Peyer's patch (tissue), 4 donors: Measurements from ENCODE around the gene MREG. TPM values are rescaled to one million over a fixed set of nuclear protein-coding genes. Genes with fewer than 3 reads are reported as not detected.

Source experiments
- DNase-seq, 3 donors: peaks; one replicate each; pipeline ENCODE4 v3.0.0-alpha.2; 2017 to 2019
- H3K27ac ChIP-seq, 4 donors: fragments of 200-600 bp; sonication (generic); one replicate each; pipeline ENCODE4 v1.5.1; 2016 to 2019
- H3K27me3 ChIP-seq, 2 donors: fragments of 200-600 bp; sonication (generic); one replicate each; pipeline ENCODE4 v1.5.1; 2019
- H3K36me3 ChIP-seq, 3 donors: fragments of 200-600 bp; sonication (generic); one replicate each; pipeline ENCODE4 v1.5.1; 2016 to 2019
- H3K4me1 ChIP-seq, 4 donors: fragments of 200-600 bp; sonication (generic); one replicate each; pipeline ENCODE4 v1.5.1; 2016 to 2019
- H3K4me3 ChIP-seq, 4 donors: fragments of 200-600 bp; sonication (generic); 1 replicate in 3 of 4; 2 replicates in 1 of 4; pipeline ENCODE4 v1.5.1; 2016 to 2019; ENCODE audit warnings: mild to moderate bottlenecking in 1 of 4
- H3K9me3 ChIP-seq, 4 donors: fragments of 200-600 bp; sonication (generic); one replicate each; pipeline ENCODE4 v1.5.1; 2016 to 2019; ENCODE audit warnings: mild to moderate bottlenecking in 1 of 4
- CTCF ChIP-seq, 6 experiments: fragments of 450-650 bp in 4 of 6; fragments of 200-600 bp in 2 of 6; sonication (generic) in 1 of 6; IDR thresholded peaks; one replicate each; pipeline ENCODE4 v1.5.1; 2017 to 2019; ENCODE audit warnings: antibody characterized with exemption in 6 of 6, mild to moderate bottlenecking in 3 of 6, moderate library complexity in 1 of 6
- POLR2A ChIP-seq, 2 donors: fragments of 450-650 bp; IDR thresholded peaks; one replicate each; pipeline ENCODE4 v1.5.1; 2017; ENCODE audit warnings: antibody characterized with exemption in 2 of 2, mild to moderate bottlenecking in 2 of 2, moderate library complexity in 2 of 2
- total RNA-seq, 4 donors: library from RNA; depleted of rRNA; stranded (reverse); fragments of >200 nt; gene quantifications; one replicate each; pipeline ENCODE4 v1.1.0, GENCODE V29; 2016

Gene MREG
- total RNA-seq, 4 donors from 2014 or later, result 6.2 to 10.7 (median 7.2) TPM

GRCh38 chr2:215969131-215969841 is 44.1 kb downstream of the MREG start:
- no peak overlapping the region for H3K4me3 ChIP-seq
- H3K27ac ChIP-seq, result no peak overlapping the region
- no peaks in the 10 kb centered on the region for H3K27me3 ChIP-seq
- TF ChIP-seq POLR2A (IDR thresholded peaks at IDR 0.05), result no peak
- TF ChIP-seq CTCF (IDR thresholded peaks at IDR 0.05), result no peak
- H3K4me1 ChIP-seq, result peaks cover 0 to 3% (median 0%) of the 10 kb centered on the region in 4 donors
- H3K9me3 ChIP-seq, result no peaks in the 10 kb centered on the region
- H3K36me3 ChIP-seq, result no peaks in the 10 kb centered on the region
- DNase-seq, result no peak

- H3K4me3 ChIP-seq, result no peak overlapping the region
- no peaks in the 10 kb centered on the region for H3K27me3 ChIP-seq
- DNase-seq, result no peak
- H3K4me1 ChIP-seq, result no peaks in the 10 kb centered on the region
- no peak overlapping the region for H3K27ac ChIP-seq
- no peaks in the 10 kb centered on the region for H3K36me3 ChIP-seq
- no peak for TF ChIP-seq CTCF (IDR thresholded peaks at IDR 0.05)
- no peak for TF ChIP-seq POLR2A (IDR thresholded peaks at IDR 0.05)
- H3K9me3 ChIP-seq, result no peaks in the 10 kb centered on the region
These were observed 44.9 kb downstream of the MREG start for GRCh38 chr2:215968499-215968898.

- Histone ChIP-seq H3K27me3 (no peaks in the 10 kb centered on the region), H3K9me3 (no peaks in the 10 kb centered on the region), H3K27ac (no peak overlapping the region), H3K4me1 (no peaks in the 10 kb centered on the region), H3K36me3 (no peaks in the 10 kb centered on the region), H3K4me3 (no peak overlapping the region)
- DNase-seq, result no peak
- no peak for TF ChIP-seq POLR2A (IDR thresholded peaks at IDR 0.05)
- no peak for TF ChIP-seq CTCF (IDR thresholded peaks at IDR 0.05)
These were observed 45.6 kb downstream of the MREG start for GRCh38 chr2:215967590-215968378.

- H3K27me3 ChIP-seq, result no peaks in the 10 kb centered on the region
- H3K4me1 ChIP-seq, result no peaks in the 10 kb centered on the region
- H3K36me3 ChIP-seq, result no peaks in the 10 kb centered on the region
- no peaks in the 10 kb centered on the region for H3K9me3 ChIP-seq
- H3K4me3 ChIP-seq, result no peak overlapping the region
- H3K27ac ChIP-seq, result no peak overlapping the region
- no peak for DNase-seq
- TF ChIP-seq CTCF (IDR thresholded peaks at IDR 0.05) (no peak), POLR2A (IDR thresholded peaks at IDR 0.05) (no peak)
These were observed 46.4 kb downstream of the MREG start for GRCh38 chr2:215966951-215967350.

- H3K4me3 ChIP-seq, result no peak overlapping the region
- no peak for DNase-seq
- no peaks in the 10 kb centered on the region for H3K9me3 ChIP-seq
- no peaks in the 10 kb centered on the region for H3K36me3 ChIP-seq
- no peaks in the 10 kb centered on the region for H3K27me3 ChIP-seq
- no peak overlapping the region for H3K27ac ChIP-seq
- TF ChIP-seq CTCF (IDR thresholded peaks at IDR 0.05) (no peak), POLR2A (IDR thresholded peaks at IDR 0.05) (no peak)
- no peaks in the 10 kb centered on the region for H3K4me1 ChIP-seq
These were observed 47.1 kb downstream of the MREG start for GRCh38 chr2:215966274-215966673.
